CD4-positive, alpha-beta T cell treated with Interleukin-17A for 1 hour (primary cell): Measurements from ENCODE around the gene KCNMA1.
"Not testable (repeated sequence)": the region's sequence is repeated elsewhere in the genome, so short reads cannot be mapped to it uniquely, and the experiment has no call there.

Source experiments
- DNase-seq: peaks from one replicate; pipeline ENCODE4 v3.0.0-alpha.2; 2020

KCNMA1 gene

GRCh38 chr10:77602913-77603533 lies 34.6 kb downstream of the KCNMA1 start:
- DNase-seq, result no peak

GRCh38 chr10:77602231-77602912 lies 35.2 kb downstream of the KCNMA1 start:
- no peak for DNase-seq

DNA sequence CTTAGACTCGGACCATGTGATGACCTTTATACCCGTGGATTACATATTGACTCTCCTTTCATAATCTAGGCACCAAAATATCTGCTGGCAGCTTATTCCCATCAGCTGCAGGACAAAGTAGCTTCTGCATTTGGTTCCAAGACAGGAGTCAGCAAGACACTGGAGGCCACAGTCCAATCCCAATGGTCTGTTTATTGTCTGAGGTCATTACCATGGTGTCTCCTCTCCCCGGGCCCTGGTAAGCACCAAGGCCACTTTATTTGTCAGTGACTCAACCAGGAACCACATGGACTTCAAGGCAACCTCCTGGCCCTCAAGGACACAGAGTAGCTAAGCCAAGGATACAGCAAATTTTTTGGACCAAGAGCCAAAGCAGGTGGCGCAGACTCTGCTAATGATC lies 36.1 kb downstream of the KCNMA1 start:
- DNase-seq, result no peak

DNA sequence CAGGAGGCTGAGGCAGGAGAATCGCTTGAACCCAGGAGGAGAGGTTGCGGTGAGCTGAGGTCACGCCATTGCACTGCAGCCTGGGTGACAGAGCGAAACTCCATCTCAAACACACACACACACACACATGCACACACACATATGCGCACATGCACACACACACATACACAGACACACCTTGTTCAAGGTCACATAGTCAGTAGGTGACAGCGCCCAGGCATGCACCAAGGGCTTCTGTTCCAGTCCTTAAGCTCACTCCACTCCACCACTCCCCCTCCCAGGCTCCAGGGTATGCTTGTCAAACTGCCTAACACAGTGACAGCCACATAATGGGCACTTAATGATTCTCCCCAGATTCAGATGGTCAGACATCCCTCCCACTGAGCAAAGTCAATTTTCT lies 37.0 kb downstream of the KCNMA1 start:
- DNase-seq, result no peak

DNA sequence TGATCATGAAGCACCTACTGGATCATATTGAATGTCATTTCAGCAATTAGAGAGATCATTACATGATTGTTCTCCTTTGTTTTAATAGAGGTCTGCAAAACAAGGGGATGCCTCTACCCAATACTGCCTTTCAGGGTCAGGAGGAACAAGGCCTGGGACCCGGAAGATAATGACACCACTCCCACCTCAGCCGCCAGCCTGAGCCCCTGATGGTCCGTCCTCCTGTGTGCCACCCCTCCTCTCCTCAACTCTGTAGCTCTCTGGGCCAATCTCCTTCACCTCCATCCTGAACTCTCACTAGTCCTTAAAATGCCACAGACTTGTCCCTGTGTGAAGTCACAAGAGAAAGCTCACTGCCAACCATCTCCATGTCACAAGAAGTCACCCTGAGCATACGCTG lies 38.0 kb downstream of the KCNMA1 start:
- no peak for DNase-seq

- no peak for DNase-seq
Observed at GRCh38 chr10:77598606-77599005, 39.0 kb downstream of the KCNMA1 start.

DNA sequence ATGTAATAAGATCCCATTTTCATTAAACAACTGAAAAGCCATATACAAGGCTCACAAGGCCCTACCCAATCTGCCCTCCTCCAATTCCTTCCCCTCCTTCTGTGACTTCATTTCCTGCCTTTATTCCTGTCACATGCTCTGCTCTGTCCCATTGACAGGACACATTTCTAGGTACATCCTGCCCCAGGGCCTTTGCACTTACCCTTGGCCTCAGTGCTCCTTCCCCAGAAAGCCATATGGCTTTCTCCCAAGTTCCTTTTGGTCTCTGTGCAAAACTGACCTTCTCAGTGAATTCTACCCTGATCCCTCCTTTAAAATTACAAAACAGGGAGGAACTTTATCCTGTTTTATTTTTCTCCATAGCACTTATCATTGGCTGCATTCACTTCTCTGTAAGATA lies 40.0 kb downstream of the KCNMA1 start:
- DNase-seq, result no peak

GRCh38 chr10:77594471-77594783 lies 43.2 kb downstream of the KCNMA1 start:
- DNase-seq, result no peak

DNA sequence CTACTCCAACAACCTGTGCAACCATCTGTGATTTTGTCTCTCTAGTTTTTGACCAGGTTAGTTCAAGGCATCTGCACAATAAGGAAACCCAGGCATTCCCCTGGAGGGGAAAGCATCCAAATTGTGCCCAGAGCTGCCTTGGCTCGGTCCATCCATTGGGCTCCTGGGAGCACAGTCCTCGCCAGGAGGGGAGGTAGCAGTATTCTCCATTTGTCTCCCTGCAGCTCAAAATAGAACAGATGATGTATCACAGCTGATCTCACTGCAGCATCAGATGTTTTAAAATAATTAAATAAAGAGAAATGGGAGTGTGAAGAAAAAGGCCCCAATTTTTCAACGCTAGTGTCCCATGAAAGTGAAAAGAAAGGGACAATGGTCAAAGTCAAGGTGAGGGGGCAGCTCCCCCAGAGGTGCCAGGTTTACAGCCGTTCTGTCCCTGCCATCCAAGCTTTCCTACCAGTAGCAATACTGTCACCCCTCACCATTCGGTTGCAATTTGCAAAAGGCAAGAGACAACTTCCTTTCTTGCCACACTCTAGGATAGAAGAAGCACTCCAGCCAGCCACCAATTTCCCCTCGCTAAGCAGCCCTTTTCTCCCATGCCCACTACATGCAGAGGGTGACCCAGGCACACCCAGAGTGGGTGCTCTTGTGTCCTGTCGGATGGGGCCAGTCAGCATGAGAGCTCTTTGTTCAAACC lies 43.7 kb downstream of the KCNMA1 start:
- DNase-seq, result no peak

DNA sequence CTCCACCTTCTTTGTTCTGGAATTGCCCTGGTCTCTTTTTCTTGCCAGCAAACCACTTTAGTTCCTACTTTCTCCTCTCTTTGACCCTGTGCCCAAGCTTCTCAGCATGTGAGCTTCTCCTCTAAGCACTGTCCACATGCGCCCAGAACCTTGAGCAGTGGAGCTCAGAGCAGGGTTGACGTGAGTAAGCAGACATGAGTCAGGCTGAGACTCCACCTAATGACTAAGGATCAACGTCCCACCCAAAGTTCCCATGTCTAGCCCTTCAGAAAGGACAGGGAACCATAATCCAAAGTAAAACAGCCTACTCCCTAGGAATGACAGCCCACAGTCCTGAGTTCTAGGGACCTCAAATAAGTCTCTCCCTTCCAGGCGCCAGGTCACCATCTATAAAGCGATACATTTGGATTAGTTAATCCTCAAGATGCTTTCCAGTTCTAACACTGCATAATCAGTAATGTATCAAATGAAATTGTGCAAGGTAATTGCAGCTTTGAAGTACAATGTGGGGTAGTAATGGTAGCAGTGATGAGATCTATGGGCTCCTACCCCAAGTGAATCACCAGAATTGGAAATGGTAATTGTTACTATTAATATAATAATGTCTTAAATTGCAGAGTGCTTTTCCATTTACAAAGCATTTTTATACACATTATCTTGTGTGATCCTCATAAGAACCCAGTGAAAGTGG lies 44.5 kb downstream of the KCNMA1 start:
- DNase-seq, result no peak

- DNase-seq, result no peak
Observed at GRCh38 chr10:77592510-77592909, 45.1 kb downstream of the KCNMA1 start.

DNA sequence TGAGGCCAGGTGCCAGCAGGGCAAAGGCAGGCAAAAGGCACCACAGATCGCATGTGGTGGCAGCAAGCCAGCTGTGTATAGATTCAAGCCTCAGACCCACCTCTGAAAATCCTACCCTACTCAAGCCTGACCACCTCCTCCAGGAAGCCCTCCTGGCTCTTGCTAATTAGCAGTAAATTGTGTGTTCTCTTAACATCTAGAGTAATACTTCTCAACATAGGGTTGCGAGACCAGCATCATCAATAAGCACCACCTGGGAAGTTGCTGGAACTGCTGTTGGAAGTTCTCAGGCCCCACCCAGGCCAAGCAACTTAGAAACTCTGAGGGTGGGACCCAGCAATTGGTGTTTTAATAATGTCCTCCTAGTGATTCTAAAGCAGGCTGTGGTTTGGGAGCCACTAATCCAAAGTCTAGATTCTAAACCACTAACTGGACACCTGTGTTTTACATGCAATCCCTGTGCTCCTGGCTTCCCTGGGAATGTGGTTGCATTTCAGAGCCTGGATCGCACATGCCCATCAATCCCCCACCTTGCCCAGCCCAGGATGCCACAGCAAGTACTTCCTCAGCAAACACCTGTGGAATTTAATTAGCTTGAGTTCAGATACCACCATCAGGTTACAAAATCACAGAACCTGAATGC lies 46.2 kb downstream of the KCNMA1 start:
- no peak for DNase-seq

- no peak for DNase-seq
Observed at GRCh38 chr10:77590344-77591237, 47.0 kb downstream of the KCNMA1 start.

DNA sequence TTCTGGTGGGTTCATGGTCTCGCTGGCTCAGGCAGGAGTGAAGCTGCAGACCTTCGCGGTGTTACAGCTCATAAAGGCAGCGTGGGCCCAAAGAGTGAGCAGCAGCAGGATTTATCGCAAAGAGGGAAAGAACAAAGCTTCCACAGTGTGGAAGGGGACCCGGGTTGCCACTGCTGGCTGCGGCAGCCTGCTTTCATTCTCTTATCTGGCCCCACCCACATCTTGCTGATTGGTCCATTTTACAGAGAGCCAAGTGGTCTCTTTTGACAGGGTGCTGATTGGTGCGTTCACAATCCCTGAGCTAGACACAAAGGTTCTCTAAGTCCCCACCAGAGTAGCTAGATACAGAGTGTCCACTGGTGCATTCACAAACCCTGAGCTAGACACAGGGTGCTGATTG lies 47.9 kb downstream of the KCNMA1 start:
- not testable (repeated sequence) for DNase-seq

DNA sequence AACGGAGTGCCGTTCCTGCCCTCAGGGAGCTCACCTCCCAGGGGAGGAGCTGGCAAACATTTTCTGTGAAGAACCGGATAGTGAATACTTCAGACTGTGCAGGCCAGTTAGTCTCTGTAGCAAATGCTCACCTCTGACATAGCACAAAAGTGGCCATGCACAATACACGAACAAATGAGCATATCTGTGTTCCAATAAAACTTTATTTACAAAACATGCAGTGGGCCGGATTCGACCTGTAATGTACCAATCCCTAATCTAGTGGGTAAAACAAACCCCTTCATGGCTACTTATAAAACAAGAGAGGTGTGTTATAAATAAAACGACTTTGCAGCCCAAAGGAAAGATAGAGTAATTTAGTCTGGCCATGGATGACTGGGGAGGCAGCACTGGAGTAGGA lies 48.7 kb downstream of the KCNMA1 start:
- DNase-seq, result no peak

DNA sequence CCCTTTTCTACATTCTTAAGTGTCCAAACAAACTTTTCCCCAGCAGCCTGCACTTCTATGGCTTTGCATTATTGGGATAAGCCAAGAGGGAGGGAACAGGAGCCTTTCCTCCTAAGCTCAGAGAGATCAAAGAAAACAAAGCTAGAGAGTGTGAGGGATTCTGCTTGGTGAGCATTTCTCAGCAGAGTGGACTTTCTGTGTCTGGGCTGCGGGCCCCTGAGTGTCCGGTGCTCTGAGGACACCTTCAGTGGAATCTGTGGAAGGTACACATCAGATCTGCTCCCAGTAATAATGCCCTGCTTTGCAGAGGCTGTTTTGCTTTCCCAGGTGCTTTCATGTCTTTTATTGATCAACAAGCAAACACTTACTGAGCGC lies 50.2 kb downstream of the KCNMA1 start:
- no peak for DNase-seq

DNA sequence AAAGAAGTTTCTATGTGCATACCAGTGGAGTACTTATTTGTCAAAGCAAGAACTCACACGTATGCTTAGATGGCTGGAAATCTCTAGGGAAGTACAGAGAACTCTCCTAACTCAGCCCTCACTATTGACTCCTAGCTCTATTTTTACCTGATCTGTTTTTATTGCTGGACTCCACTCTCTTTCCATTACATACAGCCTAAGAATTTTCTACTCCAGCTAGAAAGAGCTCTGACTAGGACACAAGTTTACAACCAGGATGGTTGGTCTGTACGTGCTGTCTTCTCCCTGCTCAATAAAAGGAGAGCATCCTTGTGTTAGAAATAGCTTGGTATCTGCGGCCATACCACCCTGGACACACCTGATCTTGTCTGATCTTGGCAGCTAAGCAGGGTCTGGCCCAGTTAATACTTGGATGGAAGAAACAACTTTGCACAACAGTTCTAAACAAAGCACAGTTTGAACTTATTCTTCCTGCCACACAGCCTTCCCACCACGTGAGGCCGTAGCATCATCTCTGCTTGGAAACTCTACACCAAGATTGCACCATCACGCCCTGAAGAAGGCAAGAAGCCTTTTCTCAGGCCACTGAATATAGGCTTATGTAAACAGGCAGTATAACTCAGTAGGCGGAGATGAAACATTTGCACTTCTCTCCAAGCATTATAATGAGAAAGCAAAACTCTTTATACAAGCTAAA lies 50.7 kb downstream of the KCNMA1 start:
- no peak for DNase-seq

GRCh38 chr10:77584938-77585337 lies 52.7 kb downstream of the KCNMA1 start:
- DNase-seq, result no peak

- DNase-seq, result no peak
Observed at GRCh38 chr10:77583527-77583926, 54.1 kb downstream of the KCNMA1 start.

GRCh38 chr10:77582710-77583115 lies 54.9 kb downstream of the KCNMA1 start:
- DNase-seq, result no peak

DNA sequence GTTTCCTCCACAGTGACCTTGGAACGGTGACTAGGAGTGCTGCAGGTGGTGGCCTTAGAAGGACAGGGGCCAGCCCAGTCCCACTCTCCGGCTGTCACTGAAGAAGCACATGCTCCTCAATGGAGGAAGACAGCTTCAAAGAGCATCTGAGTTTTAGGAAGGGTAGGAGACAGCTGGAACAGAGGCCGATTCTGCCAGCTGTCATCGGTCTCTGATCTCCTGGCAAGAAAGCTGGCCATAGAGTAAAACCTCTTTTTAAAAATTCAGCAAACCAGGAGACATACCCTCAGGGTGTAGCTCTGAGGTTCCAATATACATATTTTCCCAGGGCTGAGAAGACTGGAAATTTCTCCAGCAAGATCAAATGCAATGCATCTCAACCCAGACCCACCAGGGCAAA lies 55.9 kb downstream of the KCNMA1 start:
- DNase-seq, result no peak

- DNase-seq, result no peak
Observed at GRCh38 chr10:77580482-77580881, 57.1 kb downstream of the KCNMA1 start.
